HepG2 (cell line): ENCODE results near the gene ACTR3. TPM values are rescaled to one million over a fixed set of nuclear protein-coding genes. Genes with fewer than 3 reads are reported as not detected.
A peak's percentile ranks its signal among the peaks of the same experiment; 100 is the strongest.

Experiments used
- CBFB ChIP-seq: sonication (generic); formaldehyde crosslinking; IDR thresholded peaks from 2 replicates; pipeline ENCODE4 v1.4.0; 2020; ENCODE audit warnings: missing genetic modification reagents
- EEA1 ChIP-seq: sonication (generic); formaldehyde crosslinking; IDR thresholded peaks from 2 replicates; pipeline ENCODE4 v1.5.1; 2020; ENCODE audit warnings: mild to moderate bottlenecking, missing genetic modification reagents, borderline replicate concordance
- HNRNPL ChIP-seq: fragments of 200-400 bp; formaldehyde crosslinking; IDR thresholded peaks from 2 replicates; pipeline ENCODE4 v1.6.1; 2017; ENCODE audit warnings: mild to moderate bottlenecking, low read depth, low read length
- MTF2 ChIP-seq: sonication (generic); formaldehyde crosslinking; IDR thresholded peaks from 2 replicates; pipeline ENCODE4 v1.5.0; 2020; ENCODE audit warnings: missing genetic modification reagents, borderline replicate concordance
- NR1H2 ChIP-seq: sonication (generic); formaldehyde crosslinking; IDR thresholded peaks from 2 replicates; pipeline ENCODE4 v1.8.1; 2022; ENCODE audit warnings: low read depth, missing genetic modification reagents, borderline replicate concordance
- PAWR ChIP-seq: sonication (generic); formaldehyde crosslinking; IDR thresholded peaks from 2 replicates; pipeline ENCODE4 v1.4.0; 2020; ENCODE audit warnings: missing genetic modification reagents, mild to moderate bottlenecking, borderline replicate concordance
- RAD51 ChIP-seq: fragments of 450-650 bp; IDR thresholded peaks from 2 replicates; pipeline ENCODE4 v1.6.1; 2016; ENCODE audit warnings: borderline replicate concordance
- TCF7 ChIP-seq: sonication (generic); IDR thresholded peaks from 2 replicates; pipeline ENCODE4 v1.6.1; 2016; ENCODE audit warnings: antibody characterized with exemption, low read depth
- WIZ ChIP-seq: sonication (generic); formaldehyde crosslinking; IDR thresholded peaks from 2 replicates; pipeline ENCODE4 v1.5.1; 2020; ENCODE audit warnings: mild to moderate bottlenecking, missing genetic modification reagents
- ZBTB40 ChIP-seq, 2 experiments: fragments of 450-650 bp in 1 of 2; sonication (generic) in 1 of 2; formaldehyde crosslinking in 1 of 2; IDR thresholded peaks; 2 replicates each; pipeline versions ENCODE4 v1.6.1 to v1.8.0; 2016 to 2022; ENCODE audit warnings: antibody characterized with exemption in 1 of 2, mild to moderate bottlenecking in 1 of 2, missing genetic modification reagents in 1 of 2
- ZFAT ChIP-seq: sonication (generic); formaldehyde crosslinking; conservative IDR thresholded peaks from 2 replicates; pipeline ENCODE4 v1.8.1; 2023; ENCODE audit warnings: missing genetic modification reagents, inconsistent platforms
- ZNF138 ChIP-seq: sonication (generic); formaldehyde crosslinking; IDR thresholded peaks from 2 replicates; pipeline ENCODE4 v1.5.0; 2020; ENCODE audit warnings: mild to moderate bottlenecking, low read depth, missing genetic modification reagents
- ZNF20 ChIP-seq: sonication (generic); formaldehyde crosslinking; IDR thresholded peaks from 2 replicates; pipeline ENCODE4 v1.4.0; 2020; ENCODE audit warnings: mild to moderate bottlenecking, moderate library complexity, missing genetic modification reagents
- ZNF577 ChIP-seq: sonication (generic); formaldehyde crosslinking; IDR thresholded peaks from 2 replicates; pipeline ENCODE4 v1.4.0; 2020; ENCODE audit warnings: mild to moderate bottlenecking, low read depth, missing genetic modification reagents, borderline replicate concordance
- polyA plus RNA-seq, 8 experiments: library from polyadenylated mRNA; depleted of rRNA in 3 of 8; stranded (reverse) in 7 of 8; unstranded in 1 of 8; fragments of >200 nt; fragmentation: Illumina TruSeq in 4 of 8; extraction: Trizol in 4 of 8; gene quantifications; 2 replicates each; pipeline versions ENCODE4 v1.2.1 to v1.2.3, GENCODE V29; 2011 to 2016; ENCODE audit warnings: low read depth in 4 of 8, missing spikeins in 1 of 8, mixed read lengths in 1 of 8; ENCODE audit not compliant: insufficient read depth in 1 of 8
- total RNA-seq, 5 experiments: library from RNA; depleted of rRNA; stranded (reverse); fragments of >200 nt; fragmentation: Illumina TruSeq; extraction: Trizol; gene quantifications; 2 replicates each; pipeline ENCODE4 v1.2.3, GENCODE V29; 2016; ENCODE audit warnings: low read depth in 1 of 5

The ACTR3 gene
- total and polyA plus RNA-seq, 2 of the 13 experiments (the other 11 are each of a cell fraction or from before 2014, with no cell fraction given) = 123 to 225 TPM

GRCh38 chr2:113976277-113976928 lies 86.5 kb downstream of the ACTR3 start (continued):
- TF ChIP-seq ZNF577 (CRISPR knock-in tag) = no peak
- TF ChIP-seq PAWR = no peak
- TF ChIP-seq ZNF20 = no peak
- 0 out of 2 replicates have a peak, but pooled peaks have one; percentile 1 for TF ChIP-seq MTF2 (CRISPR knock-in tag)
- TF ChIP-seq HNRNPL = no peak
- no peak for TF ChIP-seq RAD51
- TF ChIP-seq TCF7 = no peak
- TF ChIP-seq ZNF138 (CRISPR knock-in tag) = 0 out of 2 replicates have a peak, but pooled peaks have one; percentile 54
- TF ChIP-seq NR1H2 (CRISPR knock-in tag) = no peak
- TF ChIP-seq WIZ (CRISPR knock-in tag) = no peak
- TF ChIP-seq ZFAT = no peak
- TF ChIP-seq ZBTB40 (IDR thresholded peaks at IDR 0.05) = no peak
- TF ChIP-seq ZBTB40 (CRISPR knock-in tag; IDR thresholded peaks at IDR 0.05) = 0 out of 2 replicates have a peak, but pooled peaks have one; percentile 29
- no peak for TF ChIP-seq CBFB
- no peak for TF ChIP-seq EEA1
